Stimulated activated CD4-positive, alpha-beta T cell treated with anti-CD3 and anti-CD28 coated beads, Interleukin-2, amount 100 ng/mL, for 4 hours (primary cell): ENCODE measurements around the gene ZNF577.

ENCODE experiments used
- DNase-seq: peaks from one replicate; pipeline ENCODE4 v3.0.0-alpha.2; 2020; ENCODE audit warnings: low read depth

The ZNF577 gene

GRCh38 chr19:51861870-51862622, 25.7 kb downstream of the ZNF577 start:
- no peak for DNase-seq

DNA sequence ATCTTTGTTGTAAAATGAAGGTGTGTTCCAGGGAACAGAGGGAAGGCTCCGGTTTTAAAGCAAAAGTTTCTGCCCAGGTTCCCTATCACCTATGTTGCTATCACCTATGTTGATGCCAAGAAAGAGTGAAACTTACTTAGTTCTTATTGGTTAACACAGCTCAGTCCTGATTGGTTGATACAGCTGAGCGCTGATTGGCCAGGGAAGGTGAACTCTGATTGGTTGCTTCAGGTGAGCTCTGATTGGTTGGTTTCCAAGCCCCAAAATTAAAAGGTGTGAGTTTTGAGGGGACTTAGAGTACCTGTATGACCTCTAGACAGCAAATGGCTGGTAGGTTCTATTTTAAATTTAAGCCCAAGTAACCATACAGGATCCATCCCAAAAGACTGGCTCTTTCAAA, 50.6 kb downstream of the ZNF577 start:
- no peak for DNase-seq

DNA sequence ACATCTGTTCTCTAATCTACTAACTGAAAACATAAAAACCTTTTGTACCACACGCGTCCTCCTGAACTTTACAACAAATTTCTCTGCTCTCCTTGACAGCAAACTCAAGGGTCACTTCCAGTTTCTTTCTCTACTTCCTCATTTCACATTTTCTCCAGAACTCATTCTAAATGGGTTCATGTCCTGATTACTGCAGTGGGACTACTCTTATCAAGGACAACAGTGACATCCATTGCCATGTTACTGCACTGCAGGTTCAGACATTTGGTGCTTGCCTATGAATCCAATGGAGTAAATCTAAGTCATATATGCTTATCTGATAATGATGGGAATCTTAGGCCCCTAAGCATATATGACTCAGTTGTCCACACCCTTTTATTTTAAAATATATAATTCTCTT, 57.5 kb downstream of the ZNF577 start:
- no peak for DNase-seq

DNA sequence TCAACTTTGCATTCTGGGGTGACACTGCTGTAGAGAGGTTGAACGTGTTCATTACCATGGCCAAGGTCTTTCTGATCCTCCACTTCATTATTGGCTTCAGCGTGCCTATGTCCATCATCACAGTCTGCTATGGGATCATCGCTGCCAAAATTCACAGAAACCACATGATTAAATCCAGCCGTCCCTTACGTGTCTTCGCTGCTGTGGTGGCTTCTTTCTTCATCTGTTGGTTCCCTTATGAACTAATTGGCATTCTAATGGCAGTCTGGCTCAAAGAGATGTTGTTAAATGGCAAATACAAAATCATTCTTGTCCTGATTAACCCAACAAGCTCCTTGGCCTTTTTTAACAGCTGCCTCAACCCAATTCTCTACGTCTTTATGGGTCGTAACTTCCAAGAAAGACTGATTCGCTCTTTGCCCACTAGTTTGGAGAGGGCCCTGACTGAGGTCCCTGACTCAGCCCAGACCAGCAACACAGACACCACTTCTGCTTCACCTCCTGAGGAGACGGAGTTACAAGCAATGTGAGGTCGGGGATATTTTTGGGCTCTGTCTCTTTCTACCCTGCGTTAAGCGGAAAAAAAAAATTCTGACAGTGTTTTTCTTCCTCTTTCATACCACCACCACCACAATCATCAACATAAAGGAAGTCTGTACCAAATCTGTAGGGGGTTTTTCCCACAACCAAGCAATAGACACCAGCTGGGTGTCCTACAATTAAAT, 63.3 kb downstream of the ZNF577 start:
- no peak for DNase-seq

GRCh38 chr19:51822946-51823345, 64.8 kb downstream of the ZNF577 start:
- DNase-seq, result no peak

DNA sequence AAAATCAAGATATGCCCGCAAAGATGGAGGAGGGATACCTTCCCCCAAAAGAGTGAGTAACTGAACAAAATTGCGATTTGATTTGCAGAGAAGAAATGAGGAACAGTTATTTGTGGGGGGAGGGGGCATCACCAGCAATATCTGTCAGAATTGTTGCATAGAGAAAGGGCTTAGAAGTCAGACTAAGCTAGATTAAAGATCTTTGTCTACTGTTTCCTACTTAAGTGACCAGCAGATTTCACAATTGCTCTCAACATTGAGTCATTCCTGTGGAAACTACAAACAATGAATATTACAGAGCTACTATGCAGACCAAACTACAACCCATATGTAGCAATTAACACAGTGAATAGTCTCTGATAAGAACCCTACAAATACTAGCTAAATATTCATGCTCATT, 65.4 kb downstream of the ZNF577 start:
- DNase-seq, result no peak

- DNase-seq, result no peak
Observed at GRCh38 chr19:51821921-51822320, 65.8 kb downstream of the ZNF577 start.

DNA sequence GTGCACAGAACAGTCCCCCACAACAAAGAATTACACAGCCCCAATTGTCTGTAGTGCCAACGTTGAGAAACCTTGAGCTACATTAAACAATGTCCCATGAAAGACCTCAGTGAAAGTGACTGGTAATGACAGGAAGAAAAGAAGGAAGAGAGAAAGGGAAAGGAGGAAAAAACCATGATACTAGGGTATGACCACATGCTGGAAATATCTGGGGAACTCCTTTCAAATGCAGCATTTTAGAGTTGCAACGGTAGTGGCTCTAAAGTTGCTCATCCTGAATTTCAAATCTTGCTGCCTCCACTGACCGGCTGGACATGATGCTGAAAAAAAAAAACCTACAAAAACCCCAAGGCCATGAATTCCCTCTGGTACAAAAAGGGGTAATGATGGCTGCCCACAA, 66.3 kb downstream of the ZNF577 start:
- DNase-seq, result no peak
